ENCODE results near the gene MACROH2A1. TPM values are rescaled to one million over a fixed set of nuclear protein-coding genes. Genes with fewer than 3 reads are reported as not detected.

Gene MACROH2A1
- polyA plus RNA-seq, 1 of the 3 experiments (the other 2 are of a cell fraction) = 165 TPM

- no peak for DNase-seq
- Histone ChIP-seq H3K27me3 (ENCODE audit: insufficient read depth) (no peaks in the 10 kb centered on the region), H3K4me1 (ENCODE audit: control insufficient read depth in 1 of 2, insufficient read depth in 2 of 2, low read depth in 1 of 2, low read length in 1 of 2) (peaks cover 14 to 45% of the 10 kb centered on the region in 2 experiments), H3K9me3 (no peaks in the 10 kb centered on the region), H3K9ac (no peak overlapping the region), H4K20me1 (ENCODE audit: insufficient read depth) (peaks cover 9% of the 10 kb centered on the region; the same call in 1 of the 2 replicates), H3K9me2 (no peaks in the 10 kb centered on the region), H3K4me2 (no peak overlapping the region), H2AFZ (ENCODE audit: low read depth) (no peak overlapping the region), H3K4me3 (ENCODE audit: low read depth in 2 of 2, low read length in 1 of 2) (no peak overlapping the region), H3K27ac (ENCODE audit: low read depth in 2 of 2, low read length in 1 of 2) (no peak overlapping the region; a peak in 1 of 4 replicates), H3F3A (replicated peaks; ENCODE audit: insufficient read depth) (peaks cover 10% of the 10 kb centered on the region), H3K79me2 (ENCODE audit: insufficient read depth) (peaks cover 32% of the 10 kb centered on the region; the same call in 1 of the 2 replicates), H3K36me3 (replicated peaks in 1 of 2; ENCODE audit: control insufficient read depth in 1 of 2, insufficient read depth in 2 of 2, low read length in 1 of 2) (peaks cover 23 to 54% of the 10 kb centered on the region in 2 experiments)
- TF ChIP-seq PBX3 (IDR thresholded peaks at IDR 0.05) (no peak), CTCF (IDR thresholded peaks at IDR 0.05) (no peak), TCF12 (IDR thresholded peaks at IDR 0.05) (no peak), USF1 (IDR thresholded peaks at IDR 0.05; ENCODE audit: borderline replicate concordance, low read depth) (no peak), GATA2 (CRISPR knock-in tag; IDR thresholded peaks at IDR 0.05) (no peak)
- ChIA-PET POLR2A (no interaction called here), CTCF (interaction anchor here (1.6 to 1.7 kb wide), 2 partner anchors 10 to 16 kb away, joined by 4 read pairs; no protein-coding TSS in a partner anchor)
- WGBS (ENCODE audit: low lambda C conversion rate) = 93% methylated on average over 8 of the region's 8 CpGs
These were observed 39.5 kb downstream of the MACROH2A1 start for GRCh38 chr5:135359374-135360165.

DNA sequence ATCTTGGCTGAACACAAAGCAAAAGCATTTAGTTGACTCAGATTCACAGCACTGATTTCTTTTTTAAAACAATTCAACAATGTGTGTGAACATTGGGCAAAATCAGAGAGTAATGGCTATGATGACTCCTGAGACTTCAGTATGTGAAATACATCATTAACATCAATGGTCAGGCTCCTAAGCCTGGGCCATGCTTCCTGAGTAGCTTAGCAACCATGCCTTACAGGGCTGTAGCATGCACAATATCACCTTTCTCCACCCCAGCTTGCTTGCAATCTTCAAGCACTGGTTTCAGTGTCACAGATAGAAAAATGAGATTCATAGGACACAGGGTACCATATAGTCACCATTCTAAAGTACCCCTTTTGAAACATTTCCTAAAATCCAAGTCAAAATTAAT is 41.3 kb downstream of the MACROH2A1 start:
- Histone ChIP-seq H3K79me2 (ENCODE audit: insufficient read depth) (peaks cover 24% of the 10 kb centered on the region; the same call in 1 of the 2 replicates), H2AFZ (ENCODE audit: low read depth) (no peak overlapping the region), H3K27me3 (ENCODE audit: insufficient read depth) (no peaks in the 10 kb centered on the region), H3K9me3 (no peaks in the 10 kb centered on the region), H3K9me2 (no peaks in the 10 kb centered on the region), H3K27ac (ENCODE audit: low read depth in 2 of 2, low read length in 1 of 2) (peak overlapping the region; percentile 37 to 89; a peak in 3 of 4 replicates), H3K36me3 (replicated peaks in 1 of 2; ENCODE audit: control insufficient read depth in 1 of 2, insufficient read depth in 2 of 2, low read length in 1 of 2) (peaks cover 17 to 59% of the 10 kb centered on the region in 2 experiments), H4K20me1 (ENCODE audit: insufficient read depth) (peaks cover 19% of the 10 kb centered on the region), H3K4me2 (no peak overlapping the region), H3K4me1 (ENCODE audit: control insufficient read depth in 1 of 2, insufficient read depth in 2 of 2, low read depth in 1 of 2, low read length in 1 of 2) (peaks cover 26 to 53% of the 10 kb centered on the region in 2 experiments), H3F3A (replicated peaks; ENCODE audit: insufficient read depth) (peaks cover 13% of the 10 kb centered on the region), H3K4me3 (ENCODE audit: low read depth in 2 of 2, low read length in 1 of 2) (no peak overlapping the region), H3K9ac (no peak overlapping the region)
- ChIA-PET POLR2A (interaction anchor here (1.8 kb wide), 1 partner anchor 12 kb away, joined by 6 read pairs; no protein-coding TSS in a partner anchor), CTCF (interaction anchor here (1.4 kb wide), 1 partner anchor 17 kb away, joined by 4 read pairs; no protein-coding TSS in a partner anchor)
- no peak for DNase-seq
- no peak for TF ChIP-seq NFIC (IDR thresholded peaks at IDR 0.05; ENCODE audit: borderline replicate concordance)
- TF ChIP-seq TCF12 (IDR thresholded peaks at IDR 0.05) = no peak
- no peak for TF ChIP-seq GATA2 (CRISPR knock-in tag; IDR thresholded peaks at IDR 0.05)
- TF ChIP-seq TEAD4 (IDR thresholded peaks at IDR 0.05; ENCODE audit: borderline replicate concordance, insufficient read depth) = no peak
- TF ChIP-seq NRF1 (IDR thresholded peaks at IDR 0.05; ENCODE audit: low read depth, low read length) = no peak
- no peak for TF ChIP-seq YY1 (IDR thresholded peaks at IDR 0.05; ENCODE audit: low read depth)
- no peak for TF ChIP-seq RAD21 (IDR thresholded peaks at IDR 0.05; ENCODE audit: low read length)
- TF ChIP-seq EZH2phosphoT487 (IDR thresholded peaks at IDR 0.05; ENCODE audit: borderline replicate concordance, low read depth) = no peak

All from SK-N-SH (cell line).